Activated effector memory CD4-positive, alpha-beta T cell treated with anti-CD3 and anti-CD28 coated beads, Interleukin-2, amount 50 U/mL, for 16 hours (primary cell): Measurements from ENCODE around the gene POLQ.
"Not testable (repeated sequence)": the region's sequence is repeated elsewhere in the genome, so short reads cannot be mapped to it uniquely, and the experiment has no call there.

Source experiments
- DNase-seq: peaks from one replicate; pipeline ENCODE4 v3.0.0-alpha.2; 2020

The POLQ gene

GRCh38 chr3:121505256-121505655, 40.5 kb downstream of the POLQ start:
- no peak for DNase-seq

GRCh38 chr3:121504618-121505017, 41.2 kb downstream of the POLQ start:
- no peak for DNase-seq

- no peak for DNase-seq
These were observed 49.0 kb downstream of the POLQ start for GRCh38 chr3:121496786-121497185.

GRCh38 chr3:121493431-121493830, 52.4 kb downstream of the POLQ start:
- DNase-seq = no peak

DNA sequence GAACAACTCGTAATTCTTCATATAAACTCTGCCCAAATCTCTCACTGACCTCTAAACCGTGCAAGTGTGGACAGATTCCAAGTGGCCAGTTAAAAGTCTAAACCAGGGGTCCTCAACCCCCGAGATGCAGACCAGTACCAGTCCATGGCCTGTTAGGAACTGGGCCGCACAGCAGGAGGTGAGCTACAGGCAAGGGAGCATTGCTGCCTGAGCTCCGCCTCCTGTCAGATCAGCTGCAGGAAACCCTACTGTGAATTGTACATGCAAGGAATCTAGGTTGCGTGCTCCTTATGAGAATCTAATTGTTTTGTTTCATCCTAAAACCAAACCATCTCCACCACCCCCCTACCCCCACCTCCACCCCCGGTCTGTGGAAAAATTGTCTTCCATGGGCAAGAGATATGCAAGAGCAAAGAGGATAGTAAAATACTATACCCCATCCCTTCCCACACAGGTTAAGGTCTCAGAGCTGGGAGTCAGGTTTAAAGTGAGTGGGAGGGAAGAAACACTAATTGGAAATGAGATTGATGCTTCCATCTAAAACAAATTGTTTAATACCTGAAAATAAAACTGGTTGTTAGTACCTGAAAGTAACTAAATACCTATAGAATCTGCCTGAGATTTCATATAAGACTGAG, 54.0 kb downstream of the POLQ start:
- no peak for DNase-seq

DNA sequence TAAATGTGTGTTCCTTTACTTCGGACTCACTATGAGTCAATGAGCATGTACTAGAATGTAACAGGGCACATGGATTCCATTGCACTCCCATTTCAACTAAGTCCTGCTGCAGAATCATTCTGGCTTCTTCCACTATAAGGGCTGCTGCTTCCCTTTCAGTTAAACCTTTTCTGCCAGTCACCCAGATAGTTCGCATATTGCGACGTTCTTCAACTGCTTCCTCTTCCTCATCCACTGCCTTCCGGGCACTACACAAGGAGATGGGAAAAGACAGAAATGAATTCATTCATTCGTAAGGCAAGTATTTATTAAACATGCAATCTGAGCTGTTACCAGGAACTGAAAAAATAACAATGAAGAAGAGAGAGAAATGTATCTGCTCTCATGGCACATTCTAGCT, 55.6 kb downstream of the POLQ start:
- no peak for DNase-seq

GRCh38 chr3:121488628-121489027, 57.2 kb downstream of the POLQ start:
- DNase-seq = no peak

- no peak for DNase-seq
These were observed 62.5 kb downstream of the POLQ start for GRCh38 chr3:121483290-121483689.

DNA sequence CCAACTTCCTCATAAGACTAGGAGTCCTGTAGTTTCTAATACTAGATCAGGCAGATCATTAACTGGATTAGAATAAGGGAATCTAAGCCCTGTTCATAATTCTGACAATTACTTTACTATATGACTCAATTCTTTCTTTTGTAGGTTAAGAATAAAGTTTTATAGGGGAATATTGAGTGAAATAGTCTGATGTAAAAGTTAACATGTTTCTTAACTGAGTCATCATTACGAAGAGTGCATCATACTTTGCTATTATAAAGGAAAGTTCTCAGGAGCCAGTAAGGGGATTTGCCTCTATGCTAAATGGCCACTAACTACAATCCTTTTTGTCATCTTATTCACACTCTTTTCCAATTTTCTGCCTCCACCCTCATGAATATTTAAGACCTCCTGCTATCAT, 63.1 kb downstream of the POLQ start:
- DNase-seq = no peak

DNA sequence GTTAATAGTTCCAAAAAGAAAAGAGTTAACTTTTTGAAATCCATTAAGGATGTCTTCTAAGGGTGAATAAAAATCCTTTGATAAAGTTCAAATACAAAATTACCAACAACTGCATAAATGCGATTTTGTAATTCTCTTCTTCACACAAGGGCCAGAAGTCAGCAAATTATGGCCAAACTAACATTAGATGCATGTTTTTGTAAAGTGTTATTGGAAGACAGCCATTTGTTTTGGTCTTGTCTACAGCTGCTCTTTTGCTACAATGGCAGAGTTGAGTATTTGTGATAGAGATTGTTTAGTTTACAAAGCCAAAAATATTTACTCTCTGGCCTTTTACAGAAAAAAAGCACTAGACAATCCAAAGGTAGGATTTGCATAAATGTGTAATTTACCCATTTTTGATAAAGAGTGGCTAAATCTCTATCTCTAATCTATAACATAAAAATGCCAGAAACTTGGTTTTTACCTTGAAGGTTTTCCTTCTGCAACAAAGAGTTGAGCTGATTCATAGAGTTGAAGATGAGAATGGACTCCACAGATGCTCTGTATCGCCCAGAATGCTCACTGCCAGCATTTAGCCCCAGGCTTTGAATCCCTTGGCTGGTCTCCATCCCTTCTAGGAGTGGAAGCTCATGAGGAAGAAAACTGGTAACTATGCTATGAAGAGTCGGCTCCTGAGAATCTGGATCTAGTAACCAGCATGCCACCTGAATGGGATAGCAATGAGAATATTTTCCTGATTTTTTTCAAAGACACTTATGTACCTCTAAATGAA, 64.5 kb downstream of the POLQ start:
- no peak for DNase-seq

DNA sequence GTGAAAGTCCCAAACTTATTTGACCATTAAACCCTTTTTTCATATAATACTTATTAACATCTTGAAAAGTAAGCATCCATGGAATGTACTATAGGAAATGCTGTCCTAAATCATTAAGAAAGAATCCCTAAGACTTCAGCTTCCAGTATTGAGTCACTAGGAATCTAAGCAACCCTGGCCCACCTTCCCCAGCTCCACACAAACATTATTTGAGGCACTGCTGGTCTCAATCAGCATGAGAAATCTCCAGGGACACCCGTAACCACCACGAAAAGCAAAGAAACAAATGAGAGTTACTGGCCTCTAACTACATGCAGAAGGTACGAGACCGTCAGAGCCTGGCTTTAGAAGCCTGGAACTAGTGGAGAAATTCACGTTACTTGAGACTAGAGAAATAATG, 68.2 kb downstream of the POLQ start:
- DNase-seq = no peak

GRCh38 chr3:121473001-121473400, 72.8 kb downstream of the POLQ start:
- DNase-seq = no peak

DNA sequence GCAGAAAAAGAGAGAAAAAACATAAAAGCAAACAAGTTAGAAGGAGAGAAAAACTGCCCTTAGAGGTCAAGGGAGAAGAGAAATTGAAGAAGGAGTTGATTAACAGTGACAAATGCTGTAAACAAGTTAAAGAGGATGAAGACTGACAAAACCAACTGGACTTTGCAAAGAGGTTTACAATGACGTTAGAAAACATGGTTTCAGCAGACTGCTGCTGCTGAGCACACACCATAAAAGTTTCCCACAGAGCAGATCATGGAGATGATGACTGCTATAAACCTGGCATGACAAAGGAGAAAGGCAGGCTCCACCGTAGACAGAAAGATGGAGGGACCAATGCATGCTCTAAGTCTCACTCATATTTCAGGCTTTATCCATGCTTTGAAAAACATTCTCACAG, 78.7 kb downstream of the POLQ start:
- no peak for DNase-seq

GRCh38 chr3:121463745-121464144, 82.0 kb downstream of the POLQ start:
- no peak for DNase-seq

DNA sequence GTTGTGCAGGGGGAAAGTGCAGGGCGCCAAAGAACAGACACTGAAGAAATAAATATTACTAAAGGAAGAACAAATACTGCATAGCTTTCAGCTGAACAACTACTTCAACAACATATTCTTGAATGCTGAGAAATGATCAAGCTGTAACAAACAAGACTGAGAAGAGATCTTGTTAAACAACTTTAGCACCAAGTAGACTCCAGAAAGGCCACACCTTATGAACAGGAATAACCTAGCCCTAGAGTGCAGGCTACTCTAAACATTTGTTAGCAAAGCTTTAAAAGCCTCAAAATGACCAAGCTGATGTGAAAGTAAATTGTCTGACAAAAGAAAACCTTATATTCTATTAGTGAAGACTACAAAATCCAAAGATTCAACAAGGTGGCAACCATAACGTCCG, 83.2 kb downstream of the POLQ start:
- DNase-seq = no peak

DNA sequence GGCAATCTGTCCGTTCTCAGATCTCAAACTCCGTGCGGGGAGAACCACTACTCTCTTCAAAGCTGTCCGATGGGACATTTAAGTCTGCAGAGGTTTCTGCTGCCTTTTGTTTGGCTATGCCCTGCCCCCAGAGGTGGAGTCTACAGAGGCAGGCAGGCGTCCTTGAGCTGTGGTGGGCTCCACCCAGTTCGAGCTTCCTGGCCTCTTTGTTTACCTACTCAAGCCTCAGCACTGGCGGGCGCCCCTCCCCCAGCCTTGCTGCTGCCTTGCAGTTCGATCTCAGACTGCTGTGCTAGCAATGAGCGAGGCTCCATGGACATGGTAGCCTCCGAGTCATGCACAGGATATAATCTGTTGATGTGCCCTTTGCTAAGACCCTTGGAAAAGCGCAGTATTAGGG, 94.0 kb downstream of the POLQ start:
- not testable (repeated sequence) for DNase-seq

DNA sequence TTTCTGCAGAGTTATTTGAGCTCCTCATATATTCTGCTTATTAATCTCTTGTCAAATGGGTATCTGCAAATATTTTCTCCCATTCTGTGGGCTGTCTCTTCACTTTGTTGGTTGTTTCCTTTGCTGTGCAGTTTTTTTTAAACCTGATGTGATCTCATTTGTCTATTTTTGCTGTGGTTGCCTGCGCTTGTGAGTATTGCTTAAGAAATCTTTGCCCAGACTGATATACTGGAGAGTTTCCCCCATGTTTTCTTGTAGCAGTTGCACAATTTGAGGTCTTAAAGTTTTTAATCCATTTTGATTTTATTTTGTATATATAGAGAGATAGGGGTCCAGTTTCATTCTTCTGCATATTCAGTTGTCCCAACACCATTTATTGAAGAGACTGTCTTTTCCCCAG, 102.3 kb downstream of the POLQ start:
- DNase-seq = no peak

GRCh38 chr3:121436641-121437040, 109.1 kb downstream of the POLQ start:
- DNase-seq = no peak

GRCh38 chr3:121436074-121436473, 109.7 kb downstream of the POLQ start:
- no peak for DNase-seq

GRCh38 chr3:121431726-121432517, 113.9 kb downstream of the POLQ start:
- DNase-seq = peak; percentile 75

DNA sequence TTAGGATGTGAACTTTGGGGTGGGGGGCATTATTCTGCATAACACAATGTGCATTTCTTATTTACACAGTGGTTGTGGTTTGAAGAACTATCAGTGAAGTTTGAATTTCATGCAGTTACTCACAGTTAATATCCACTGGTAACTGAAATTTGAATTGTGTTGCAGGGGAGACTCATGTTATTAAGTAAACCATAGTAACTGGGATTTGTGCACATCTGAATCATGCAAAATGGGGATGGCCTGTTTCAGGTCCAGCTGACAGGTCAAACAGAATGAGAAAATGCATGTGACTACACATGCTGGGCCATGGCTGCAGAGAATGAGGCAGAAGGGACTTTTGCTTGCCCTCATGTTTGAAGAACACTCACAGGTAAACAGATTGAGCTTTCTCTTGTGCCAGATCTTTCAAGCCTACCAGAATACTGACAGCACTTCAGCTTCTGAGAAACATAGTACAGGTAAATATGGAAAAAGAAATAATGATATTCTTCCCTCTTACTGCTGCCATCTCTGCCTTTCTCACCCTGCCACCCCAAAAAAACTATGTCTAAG, 115.0 kb downstream of the POLQ start:
- DNase-seq = no peak

- DNase-seq = no peak
These were observed 121.2 kb downstream of the POLQ start for GRCh38 chr3:121424549-121424948.

DNA sequence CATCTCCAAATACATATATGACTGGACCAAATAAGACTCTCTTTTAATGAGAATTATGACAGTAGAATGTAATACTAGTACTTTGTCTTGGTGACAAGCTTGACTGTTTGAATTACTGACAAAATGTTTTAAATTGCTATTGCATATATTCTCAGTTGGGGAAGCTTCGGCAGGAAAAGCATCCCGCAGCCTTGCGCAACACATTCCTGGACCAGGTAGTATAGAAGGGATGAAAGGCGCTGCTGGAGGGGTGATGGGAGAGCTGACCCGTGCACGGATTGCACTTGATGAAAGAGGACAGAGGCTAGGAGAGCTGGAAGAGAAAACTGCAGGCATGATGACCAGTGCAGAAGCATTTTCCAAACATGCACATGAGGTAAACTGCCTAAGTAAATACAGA, 127.6 kb downstream of the POLQ start:
- DNase-seq = no peak

DNA sequence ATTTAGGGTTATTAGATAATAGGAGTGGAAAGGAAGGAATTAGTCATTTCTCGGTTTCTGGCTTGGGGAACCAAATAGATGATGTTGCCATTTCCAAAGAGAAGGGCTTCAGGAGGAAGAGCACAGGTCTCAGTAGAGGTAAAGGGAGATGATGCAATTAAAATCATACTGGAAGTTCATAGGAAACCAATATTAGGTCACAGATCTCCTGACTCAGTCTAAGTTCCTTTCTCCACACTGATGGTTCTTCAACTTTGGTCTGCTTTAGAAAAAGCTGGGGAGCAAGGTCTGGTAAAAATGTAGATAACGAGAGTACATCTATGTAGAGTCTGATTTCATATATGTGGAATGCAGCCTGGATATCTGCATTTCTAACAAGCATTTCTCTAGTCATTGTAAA, 130.9 kb downstream of the POLQ start:
- DNase-seq = no peak
